Stomach (tissue), 9 donors: ENCODE data around the gene SIK2. TPM values are rescaled to one million over a fixed set of nuclear protein-coding genes. Genes with fewer than 3 reads are reported as not detected.
"Not testable (repeated sequence)": the region's sequence is repeated elsewhere in the genome, so short reads cannot be mapped to it uniquely, and the experiment has no call there.

Experiments
- DNase-seq, 2 donors: peaks; one replicate each; pipeline versions ENCODE4 v3.0.0 to v3.0.0-alpha.2; 2013 to 2019
- H3K27ac ChIP-seq, 5 donors: fragments of 200-600 bp in 4 of 5; sonication (generic) in 4 of 5; one replicate each; pipeline ENCODE4 v1.5.1; 2013 to 2019; ENCODE audit warnings: mild to moderate bottlenecking in 1 of 5, moderate library complexity in 1 of 5
- H3K27me3 ChIP-seq, 3 donors: fragments of 200-600 bp; sonication (generic); one replicate each; pipeline ENCODE4 v1.5.1; 2017 to 2019; ENCODE audit warnings: mixed run types in 1 of 3
- H3K36me3 ChIP-seq, 4 donors: fragments of 200-600 bp; sonication (generic); 1 replicate in 3 of 4; 2 replicates in 1 of 4; pipeline ENCODE4 v1.5.1; 2016 to 2019
- H3K4me1 ChIP-seq, 4 donors: fragments of 200-600 bp; sonication (generic); one replicate each; pipeline ENCODE4 v1.5.1; 2016 to 2019
- H3K4me3 ChIP-seq, 4 donors: fragments of 200-600 bp; sonication (generic) in 3 of 4; one replicate each; pipeline ENCODE4 v1.5.1; 2016 to 2019; ENCODE audit warnings: mild to moderate bottlenecking in 1 of 4
- H3K9me3 ChIP-seq, 4 donors: fragments of 200-600 bp; sonication (generic); one replicate each; pipeline ENCODE4 v1.5.1; 2016 to 2019
- CTCF ChIP-seq, 7 experiments: fragments of 450-650 bp in 4 of 7; fragments of 200-600 bp in 3 of 7; sonication (generic) in 3 of 7; IDR thresholded peaks; one replicate each; pipeline ENCODE4 v1.5.1; 2016 to 2019; ENCODE audit warnings: antibody characterized with exemption in 7 of 7, control low read depth in 2 of 7, mild to moderate bottlenecking in 1 of 7
- EP300 ChIP-seq: sonication (generic); formaldehyde crosslinking; IDR thresholded peaks from one replicate; pipeline ENCODE4 v1.6.1; 2017; ENCODE audit warnings: antibody characterized with exemption
- POLR2A ChIP-seq, 4 donors: fragments of 450-650 bp; IDR thresholded peaks; one replicate each; pipeline ENCODE4 v1.6.1; 2016; ENCODE audit warnings: antibody characterized with exemption in 4 of 4, control low read depth in 2 of 4, mild to moderate bottlenecking in 1 of 4, moderate library complexity in 1 of 4
- POLR2AphosphoS5 ChIP-seq, 3 donors: sonication (generic); formaldehyde crosslinking; IDR thresholded peaks; one replicate each; pipeline ENCODE4 v1.6.1; 2016; ENCODE audit warnings: antibody characterized with exemption in 3 of 3
- WGBS, 5 donors: extraction: QIAGEN DNeasy Blood & Tissue Kit in 3 of 5; methylation state at CpG; one replicate each; pipeline versions ENCODE4 v1.1.5 to v1.1.7; 2013 to 2018; 5-methylcytosine and 5-hydroxymethylcytosine counted together
- intact Hi-C: fragments of 100-400 bp; cut with DNase I; formaldehyde crosslinking; loops from one replicate; pipeline ENCODE4 v1.15.1; 2023; ENCODE audit warnings: low total_unique reads
- polyA plus RNA-seq, 3 donors: library from polyadenylated mRNA; stranded (reverse); fragments of 200-250 nt; gene quantifications; one replicate each; pipeline ENCODE4 v1.2.3, GENCODE V29; 2013
- total RNA-seq, 5 donors: library from RNA; depleted of rRNA; stranded (reverse); fragments of >200 nt; gene quantifications; one replicate each; pipeline versions ENCODE4 v1.1.0 to v1.2.3, GENCODE V29; 2014 to 2016
- donor health status: healthy with polysubstance abuse.
- donor health status: Bipolar disorder and iron deficiency.
- donor health status: healthy.

SIK2 gene
- total and polyA plus RNA-seq, 8 donors = 5.5 to 86.9 (median 18.4) TPM

DNA sequence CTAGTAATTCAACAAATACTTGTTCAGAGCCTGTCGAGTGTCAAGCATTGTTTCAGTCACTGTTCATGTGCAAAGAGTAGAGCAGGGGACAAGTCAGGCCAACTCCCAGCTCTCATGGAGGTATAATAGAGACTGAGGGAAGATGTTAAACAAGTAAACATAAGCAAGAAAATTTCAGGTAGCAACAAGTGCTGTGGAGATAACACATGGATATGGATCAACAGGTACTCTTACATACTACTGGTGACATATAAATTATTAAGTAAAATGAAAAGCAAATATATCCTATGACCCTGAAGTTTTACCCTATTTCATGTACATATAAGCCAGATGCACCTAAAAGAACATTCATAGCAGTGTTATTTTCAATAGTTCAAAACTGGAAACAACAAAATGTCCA is 42.7 kb downstream of the SIK2 start:
- peaks cover 0 to 9% (median 7%) of the 10 kb centered on the region in 4 donors for H3K36me3 ChIP-seq
- TF ChIP-seq CTCF (IDR thresholded peaks at IDR 0.05) (no peak), POLR2A (IDR thresholded peaks at IDR 0.05) (no peak), POLR2AphosphoS5 (IDR thresholded peaks at IDR 0.05) (no peak), EP300 (no peak)
- no peak overlapping the region for H3K4me3 ChIP-seq
- H3K27me3 ChIP-seq = no peaks in the 10 kb centered on the region
- H3K4me1 ChIP-seq = peaks cover 0 to 21% (median 6%) of the 10 kb centered on the region in 4 donors
- 63 to 88% (median 78%) methylated on average over 1 of the region's 1 CpG for WGBS, 5 donors
- intact Hi-C loops = no loop called here
- H3K9me3 ChIP-seq = no peaks in the 10 kb centered on the region
- DNase-seq = no peak
- no peak overlapping the region for H3K27ac ChIP-seq

- no peaks in the 10 kb centered on the region for H3K27me3 ChIP-seq
- no peak for TF ChIP-seq POLR2AphosphoS5 (IDR thresholded peaks at IDR 0.05)
- TF ChIP-seq CTCF (IDR thresholded peaks at IDR 0.05) = no peak
- no peak overlapping the region for H3K27ac ChIP-seq
- no peaks in the 10 kb centered on the region for H3K9me3 ChIP-seq
- H3K4me3 ChIP-seq = no peak overlapping the region
- H3K4me1 ChIP-seq = peaks cover 0 to 12% (median 2%) of the 10 kb centered on the region in 4 donors
- H3K36me3 ChIP-seq = peaks cover 0 to 9% (median 7%) of the 10 kb centered on the region in 4 donors
- intact Hi-C loops = no loop called here
- WGBS, 5 donors = 93 to 96% (median 95%) methylated on average over 9 of the region's 9 CpGs
- DNase-seq = no peak
Observed at GRCh38 chr11:111645657-111646316, 43.5 kb downstream of the SIK2 start.

GRCh38 chr11:111651336-111651735 is 49.1 kb downstream of the SIK2 start:
- H3K27ac ChIP-seq, H3K4me1 ChIP-seq, DNase-seq, intact Hi-C loops, H3K27me3 ChIP-seq, H3K9me3 ChIP-seq, H3K4me3 ChIP-seq: not testable (repeated sequence)
- H3K36me3 ChIP-seq = peaks cover 0 to 11% (median 0%) of the 10 kb centered on the region in 4 donors
- WGBS, 5 donors = 79 to 91% (median 87%) methylated on average over 5 of the region's 5 CpGs

GRCh38 chr11:111652184-111652583 is 49.9 kb downstream of the SIK2 start:
- peaks cover 0 to 9% (median 4%) of the 10 kb centered on the region in 4 donors for H3K4me1 ChIP-seq
- no peak overlapping the region for H3K27ac ChIP-seq
- intact Hi-C loops = no loop called here
- H3K27me3 ChIP-seq = no peaks in the 10 kb centered on the region
- DNase-seq = no peak
- no peak overlapping the region for H3K4me3 ChIP-seq
- H3K9me3 ChIP-seq = no peaks in the 10 kb centered on the region
- TF ChIP-seq EP300 = no peak
- no peak for TF ChIP-seq POLR2A (IDR thresholded peaks at IDR 0.05)
- no peak for TF ChIP-seq POLR2AphosphoS5 (IDR thresholded peaks at IDR 0.05)
- TF ChIP-seq CTCF (IDR thresholded peaks at IDR 0.05) = no peak
- peaks cover 0 to 11% (median 0%) of the 10 kb centered on the region in 4 donors for H3K36me3 ChIP-seq
- 79 to 93% (median 86%) methylated on average over 2 of the region's 2 CpGs for WGBS, 5 donors

GRCh38 chr11:111654601-111655000 is 52.4 kb downstream of the SIK2 start:
- TF ChIP-seq POLR2A (IDR thresholded peaks at IDR 0.05) (no peak), CTCF (IDR thresholded peaks at IDR 0.05) (no peak), EP300 (no peak)
- no peaks in the 10 kb centered on the region for H3K27me3 ChIP-seq
- H3K4me1 ChIP-seq = peaks cover 0 to 9% (median 4%) of the 10 kb centered on the region in 4 donors
- no peak for DNase-seq
- H3K9me3 ChIP-seq = no peaks in the 10 kb centered on the region
- intact Hi-C loops = no loop called here
- no peak overlapping the region for H3K4me3 ChIP-seq
- no peak overlapping the region for H3K27ac ChIP-seq
- peaks cover 0 to 11% (median 0%) of the 10 kb centered on the region in 4 donors for H3K36me3 ChIP-seq
